G401.6 (cell line): Measurements from ENCODE around the gene NRCAM.
A peak's percentile ranks its signal among the peaks of the same experiment; 100 is the strongest.
"Not testable (repeated sequence)": the region's sequence is repeated elsewhere in the genome, so short reads cannot be mapped to it uniquely, and the experiment has no call there.

Experiments
- FAIRE-seq: peaks from 2 replicates; lab custom pipeline; 2012; peaks lifted over from hg19 to GRCh38; lab: Jason Lieb, UNC

The NRCAM gene

DNA sequence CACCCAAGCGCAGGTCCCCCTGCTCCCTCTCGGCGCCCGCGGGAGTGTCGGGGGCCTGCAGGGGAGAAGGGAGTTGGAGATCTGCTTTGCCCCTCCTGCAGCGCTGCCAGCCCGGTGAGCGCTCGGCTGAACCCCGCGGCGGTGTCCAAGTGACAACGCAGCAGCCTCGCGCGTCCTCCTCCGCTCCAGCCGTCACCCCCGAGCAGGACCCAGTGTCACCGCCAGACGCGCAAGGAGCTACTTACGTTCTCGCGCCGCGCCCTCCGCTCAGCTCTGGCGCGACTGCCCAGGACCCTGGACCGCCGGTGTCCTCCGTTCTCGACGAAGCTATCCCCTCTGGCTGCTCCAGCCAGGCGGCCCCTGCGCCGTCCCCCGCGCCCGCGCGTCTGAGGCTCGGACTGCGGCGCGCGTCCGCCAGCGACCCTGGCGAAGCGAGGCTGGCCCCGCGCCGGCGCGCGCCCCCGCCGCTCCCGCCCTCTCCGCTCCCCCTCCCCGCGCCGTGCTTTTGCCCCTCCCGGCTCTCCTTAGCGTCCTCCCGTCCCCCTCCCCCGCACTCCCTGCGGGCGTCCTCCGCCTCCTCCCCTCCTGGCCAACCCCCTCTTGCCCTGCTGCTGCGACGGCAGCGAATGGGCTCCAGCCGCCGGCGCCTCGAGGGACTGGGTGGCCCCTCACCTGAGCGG, at the start of gene NRCAM:
TSS of gene NRCAM (minus strand) at position 439 of the 680 bp plus-strand sequence. CDS start 216,372 bp downstream, outside the sequence.
- no peak for FAIRE-seq

DNA sequence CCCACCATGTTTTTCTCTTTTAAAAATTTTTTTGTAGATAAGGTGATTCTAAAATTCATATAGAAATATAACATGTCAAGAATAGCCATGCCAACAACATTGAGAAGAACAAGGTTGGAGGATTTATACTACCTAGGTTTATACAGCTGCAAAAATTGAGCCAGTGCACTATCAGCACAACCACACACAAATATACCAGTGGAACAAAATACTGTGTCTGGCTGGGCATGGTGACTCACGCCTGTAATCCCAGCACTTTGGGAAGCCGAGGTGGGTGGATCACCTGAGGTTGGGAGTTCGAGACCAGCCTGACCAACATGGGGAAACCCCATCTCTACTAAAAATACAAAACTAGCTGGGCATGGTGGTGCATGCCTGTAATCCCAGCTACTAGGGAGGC, 48.3 kb upstream of the NRCAM start:
- not testable (repeated sequence) for FAIRE-seq

DNA sequence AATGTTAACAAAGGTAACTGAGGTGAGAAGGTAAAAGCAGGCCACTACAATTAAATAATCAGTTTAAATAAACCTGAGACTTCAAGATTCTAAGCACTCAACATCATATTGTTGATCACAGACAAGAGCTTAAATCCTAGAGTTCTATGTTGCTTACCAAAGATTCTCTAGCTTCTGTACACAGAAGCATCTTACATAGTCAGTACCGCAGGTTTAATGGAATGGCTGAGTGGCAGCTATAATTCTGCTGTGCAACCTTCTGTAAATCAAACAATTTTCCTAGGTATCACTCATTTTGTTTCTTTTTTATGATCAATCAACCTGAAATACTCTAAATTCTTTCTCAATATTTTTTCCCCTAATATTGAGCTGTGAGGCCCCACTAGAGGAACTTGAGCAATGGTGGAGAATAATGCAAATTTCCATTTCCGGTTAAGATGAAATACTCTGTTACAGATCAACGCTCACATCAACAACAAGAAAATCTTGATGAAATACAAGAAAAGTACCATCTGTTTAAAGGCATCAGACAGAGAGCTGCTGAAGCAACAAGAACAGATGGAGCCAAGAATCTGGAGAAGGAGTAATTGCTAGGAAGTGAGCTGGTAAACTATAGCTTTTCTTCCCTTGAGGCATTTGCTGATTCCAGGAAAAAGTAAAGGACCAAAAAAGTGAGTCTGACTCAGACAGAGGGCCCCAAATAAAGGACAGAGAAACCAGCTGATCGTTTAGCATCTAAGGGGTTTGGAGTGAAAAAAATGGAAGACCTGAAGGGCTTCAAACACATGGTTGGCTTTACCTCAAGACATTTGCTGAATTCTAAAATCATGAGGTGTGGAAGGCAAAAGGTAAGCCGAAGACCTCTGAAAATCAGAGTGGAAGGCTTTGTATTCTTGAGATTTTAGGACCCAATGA, 47.1 kb upstream of the NRCAM start:
- FAIRE-seq = no peak

DNA sequence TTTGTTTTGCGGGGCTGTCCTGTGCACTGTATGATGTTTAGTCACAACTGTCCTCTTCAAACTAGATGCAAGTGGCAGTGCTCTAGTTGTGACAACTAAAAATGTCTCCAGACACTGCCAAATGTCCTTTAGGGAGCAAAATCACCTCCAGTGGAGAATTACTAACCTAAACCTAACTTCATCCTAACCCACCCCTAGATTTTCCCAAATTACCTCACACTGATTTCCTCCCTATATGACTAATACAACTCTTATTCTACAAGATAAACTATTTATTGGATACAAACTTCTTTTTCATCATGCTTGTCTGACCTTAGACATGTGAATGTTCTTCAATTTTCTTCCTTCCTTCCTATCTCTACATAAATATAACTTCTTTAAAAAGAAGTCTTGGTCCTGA, 43.3 kb upstream of the NRCAM start:
- FAIRE-seq = no peak

DNA sequence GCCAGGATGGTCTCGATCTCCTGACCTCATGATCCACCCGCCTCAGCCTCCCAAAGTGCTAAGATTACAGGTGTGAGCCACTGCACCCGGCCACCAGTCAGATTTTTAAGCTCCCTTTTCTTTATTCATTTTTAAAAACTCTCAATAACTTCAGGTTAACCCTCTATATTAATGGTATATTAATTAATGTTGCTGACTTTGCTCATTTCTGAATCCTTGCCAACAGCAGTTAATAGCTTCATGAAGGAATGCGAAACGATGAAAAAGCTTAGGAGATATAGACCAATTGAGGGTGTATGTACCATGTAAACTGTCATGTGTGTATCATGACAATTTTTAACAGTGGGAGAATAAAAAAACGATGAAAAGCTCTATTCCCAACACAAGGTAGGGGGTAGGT, 42.2 kb upstream of the NRCAM start:
- no peak for FAIRE-seq

DNA sequence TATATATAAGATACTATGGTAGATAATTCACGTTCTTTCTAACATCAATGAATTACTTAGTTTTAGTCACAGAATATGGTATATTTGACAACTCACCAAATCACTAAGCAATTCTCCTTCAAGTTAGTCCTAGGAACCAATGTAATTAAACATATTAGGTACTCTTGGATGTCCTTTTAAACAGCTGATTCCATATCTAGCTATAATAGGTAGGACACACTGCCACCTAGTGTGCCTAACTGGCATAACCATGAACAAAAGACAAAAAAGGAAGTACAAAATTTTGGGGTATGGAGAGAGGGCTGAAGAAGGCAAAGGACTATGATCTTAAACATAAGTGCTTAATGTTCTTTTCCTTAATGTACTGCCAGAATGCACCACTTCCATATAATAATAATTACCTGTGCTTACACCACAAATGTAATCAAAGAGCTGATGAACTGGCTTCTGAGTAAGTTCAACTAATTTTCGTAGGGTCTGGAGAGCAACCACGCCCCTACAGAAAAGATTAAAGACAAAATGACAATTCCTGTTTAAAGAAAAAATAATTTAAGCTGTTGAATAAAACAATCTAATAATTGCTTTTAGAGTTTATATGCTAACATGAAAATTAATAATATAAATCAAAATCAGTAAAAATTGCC, 41.0 kb upstream of the NRCAM start:
- FAIRE-seq = peak; percentile 95

DNA sequence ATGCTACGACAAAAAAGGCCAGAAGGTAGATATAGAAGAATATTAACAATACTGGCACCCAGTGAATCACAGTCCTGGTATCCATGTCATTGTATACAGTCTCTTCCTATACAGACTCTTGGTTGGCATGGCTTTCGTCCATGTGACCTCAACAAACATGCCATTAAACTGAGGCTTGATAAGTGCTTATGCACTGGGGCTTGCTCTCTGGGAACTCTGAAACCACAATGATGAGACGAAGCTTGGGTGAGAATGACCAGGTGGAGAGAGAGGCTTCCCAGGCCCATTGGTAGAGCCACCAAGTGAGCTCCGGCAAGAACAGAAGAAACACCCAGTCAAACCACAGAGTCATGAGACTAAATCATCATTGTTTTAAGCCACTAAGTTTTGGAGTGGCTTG, 36.5 kb upstream of the NRCAM start:
- no peak for FAIRE-seq

DNA sequence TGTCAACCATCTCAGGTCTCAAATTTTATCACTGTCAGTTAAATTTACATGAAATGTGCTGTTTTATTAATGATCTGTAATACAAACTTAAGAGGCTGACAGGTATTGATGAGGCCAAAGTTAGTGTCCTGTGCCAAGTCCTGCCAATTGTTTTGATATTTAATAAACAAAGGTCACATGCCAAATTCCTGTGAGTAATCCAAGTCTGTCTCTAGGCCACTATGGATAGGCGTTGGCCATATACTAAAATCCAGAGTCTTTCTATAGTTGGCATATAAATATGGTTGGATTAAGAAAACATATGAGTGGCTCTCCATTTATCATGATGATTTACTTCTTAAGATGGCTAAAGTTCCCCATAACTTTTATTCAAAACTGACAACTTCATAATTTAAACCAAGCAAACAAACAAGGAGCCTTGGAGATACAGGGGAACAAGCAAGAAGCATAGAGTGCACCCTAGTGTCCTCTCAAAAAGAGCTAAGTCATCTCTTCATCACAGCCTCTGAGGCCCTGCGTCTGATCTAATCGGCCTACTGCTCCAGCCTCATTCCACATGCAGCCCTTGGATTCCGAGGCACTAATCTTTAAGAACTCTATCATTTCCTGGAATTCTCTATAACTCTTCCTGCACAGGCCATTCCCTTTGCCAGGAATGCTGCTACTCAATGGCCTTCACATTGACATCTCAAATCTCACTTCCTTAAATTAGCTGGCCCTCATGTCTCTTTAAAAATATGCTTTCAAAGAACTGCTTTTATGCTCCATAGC, 32.7 kb upstream of the NRCAM start:
- FAIRE-seq = no peak

DNA sequence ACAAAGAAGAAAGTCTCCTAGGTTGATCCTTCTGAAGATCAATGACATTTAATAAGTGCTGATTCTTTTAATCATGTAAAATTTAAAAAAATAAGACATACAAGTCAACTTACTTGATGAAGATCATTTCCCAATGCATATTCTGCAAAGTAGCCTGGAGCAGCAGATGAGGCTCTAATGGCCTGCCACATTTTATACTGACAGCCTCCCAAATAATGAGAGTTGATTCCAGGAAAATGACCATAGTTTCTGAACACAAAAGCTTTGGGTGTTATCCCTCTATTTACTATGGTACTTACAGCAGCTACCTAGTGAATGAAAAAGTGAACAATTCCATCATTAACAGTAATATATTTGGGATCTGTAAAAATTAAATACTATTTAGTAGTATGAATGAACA, 31.4 kb upstream of the NRCAM start:
- no peak for FAIRE-seq

DNA sequence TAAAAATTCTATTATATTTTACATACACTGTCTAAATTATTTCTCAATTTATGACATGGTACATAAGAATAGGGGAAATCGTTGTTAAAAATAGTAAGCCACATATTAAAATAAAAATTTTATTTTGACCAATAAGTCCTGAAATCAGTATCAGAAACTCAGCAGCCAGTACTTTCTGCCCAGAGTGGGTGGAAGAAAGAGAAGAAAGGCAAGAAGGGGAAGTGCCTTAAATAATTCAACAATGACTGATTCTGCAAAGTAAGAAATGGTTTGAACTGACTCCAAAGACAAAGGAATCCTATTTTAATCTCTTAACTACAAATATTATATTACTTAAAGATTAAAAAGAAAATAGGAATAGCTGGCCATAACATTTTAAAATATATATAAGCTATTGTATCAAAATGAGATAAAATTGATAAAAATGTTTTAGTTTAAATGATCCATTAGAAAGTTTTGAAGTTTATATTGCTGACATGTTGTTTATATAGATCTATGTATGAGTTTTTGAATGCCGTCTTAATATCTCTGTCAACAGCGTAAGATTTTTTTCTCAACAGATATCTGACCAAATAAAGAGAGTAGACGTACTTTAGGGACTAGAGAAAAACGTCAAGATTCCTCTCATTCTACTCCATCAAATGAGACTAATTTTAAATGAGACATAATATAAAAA, 30.2 kb upstream of the NRCAM start:
- FAIRE-seq = peak; percentile 21

DNA sequence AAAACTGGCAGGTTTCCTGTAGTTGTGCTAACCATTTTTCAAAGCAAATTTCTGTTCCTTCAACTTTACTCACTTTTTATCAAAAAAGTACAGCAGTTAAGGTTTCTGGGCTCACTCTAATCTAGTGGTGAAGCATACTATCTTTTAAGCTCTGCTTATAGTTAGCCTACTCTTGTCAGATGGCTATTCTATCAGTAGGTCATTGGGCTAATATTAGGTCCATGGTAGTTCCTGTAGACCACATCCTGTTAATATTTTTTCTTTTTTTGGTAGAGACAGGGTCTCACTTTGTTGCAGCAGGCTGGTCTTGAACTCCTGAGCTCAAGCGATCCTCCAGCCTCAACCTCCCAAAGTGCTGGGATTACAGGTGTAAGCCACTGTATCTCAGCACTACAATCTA, 27.9 kb upstream of the NRCAM start:
- no peak for FAIRE-seq

DNA sequence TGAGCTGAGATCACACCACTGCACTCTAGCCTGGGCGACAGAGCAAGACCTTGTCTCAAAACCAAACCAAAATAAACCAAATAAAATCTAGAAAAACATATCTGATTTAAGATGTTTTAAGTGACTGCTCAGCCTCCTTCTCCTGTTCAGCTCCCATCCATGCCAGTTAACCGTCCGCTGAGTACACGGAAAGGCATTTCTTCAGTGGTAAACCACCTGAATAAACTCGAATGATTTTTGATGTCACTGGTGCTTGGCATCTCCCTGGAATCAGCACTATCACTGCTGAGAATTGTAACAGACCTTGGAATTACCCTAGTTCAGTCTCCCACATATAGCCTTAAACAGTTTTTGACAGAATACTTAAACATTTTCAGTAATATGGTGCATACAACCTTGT, 24.1 kb upstream of the NRCAM start:
- no peak for FAIRE-seq

DNA sequence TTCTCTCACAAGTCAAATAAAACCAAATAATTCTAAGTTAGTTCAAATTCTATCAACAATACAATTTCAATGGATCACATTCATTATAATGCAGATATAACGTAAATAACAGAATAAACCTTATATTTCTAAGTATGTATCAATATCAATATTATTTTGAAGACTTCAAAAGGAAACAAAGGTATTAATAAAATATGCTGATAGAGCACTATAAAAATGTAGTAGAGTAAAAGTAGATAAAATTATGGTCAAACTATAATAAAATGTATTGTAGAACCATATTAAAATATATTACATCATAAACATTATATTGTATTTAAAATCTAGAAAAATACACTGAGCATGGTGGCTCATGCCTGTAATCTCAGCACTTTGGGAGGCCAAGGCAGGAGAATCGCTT, 23.5 kb upstream of the NRCAM start:
- FAIRE-seq = peak; percentile 55

DNA sequence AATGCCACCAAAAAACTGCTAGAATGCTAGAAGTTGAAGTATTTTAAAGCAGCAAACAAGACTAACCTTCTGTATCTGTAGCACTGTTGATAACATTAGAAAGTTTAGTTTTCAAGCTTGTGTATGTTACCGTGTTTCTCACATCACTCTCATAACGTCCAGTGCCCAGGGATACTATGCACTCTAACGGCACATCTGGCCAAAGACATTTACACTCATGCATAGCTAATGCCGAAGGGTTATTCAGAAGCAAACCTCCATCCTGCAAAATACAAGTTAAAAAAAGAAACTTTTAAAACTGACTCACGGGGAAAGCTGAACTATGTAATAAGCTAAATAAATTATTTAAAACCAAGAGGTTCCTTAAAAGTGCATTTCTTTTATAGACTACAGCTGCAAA, 22.9 kb upstream of the NRCAM start:
- no peak for FAIRE-seq

DNA sequence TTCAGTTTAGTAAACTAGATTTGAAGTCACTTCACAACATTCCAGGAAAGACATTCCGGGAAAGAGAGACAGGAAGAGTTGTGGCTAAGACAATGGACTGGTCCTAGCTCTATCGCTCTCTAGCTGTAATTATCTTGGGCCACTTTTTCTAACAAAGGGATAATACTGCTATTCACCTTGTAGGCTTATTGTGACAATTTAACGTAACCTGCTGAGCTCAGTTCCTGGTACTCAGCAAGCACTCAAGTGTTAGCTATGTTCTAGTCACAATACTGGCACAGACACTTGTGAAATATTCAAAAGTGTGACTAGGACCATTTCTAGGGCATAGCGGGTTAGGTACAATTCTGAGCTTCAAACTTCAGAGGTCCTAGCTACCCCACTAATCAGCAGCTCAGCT, 12.0 kb upstream of the NRCAM start:
- no peak for FAIRE-seq

DNA sequence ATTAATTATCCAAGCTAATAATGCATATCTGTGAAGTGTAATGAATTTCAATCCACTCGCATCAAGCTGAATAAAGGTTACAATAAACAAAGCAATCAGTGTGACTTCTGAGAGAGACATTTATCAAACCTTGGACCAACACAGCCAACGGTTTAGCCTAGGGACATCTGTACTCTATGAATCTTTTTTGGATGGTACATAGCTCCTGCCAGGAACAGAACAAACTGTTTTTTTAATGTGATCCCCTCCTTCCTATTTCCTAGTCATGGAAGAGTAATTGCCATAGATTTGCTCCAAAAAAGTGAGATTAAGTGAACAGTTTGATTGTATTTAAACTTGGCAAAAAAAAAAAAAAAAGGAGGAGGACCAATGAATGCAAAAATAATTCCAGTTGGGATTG, 11.2 kb upstream of the NRCAM start:
- FAIRE-seq = no peak

DNA sequence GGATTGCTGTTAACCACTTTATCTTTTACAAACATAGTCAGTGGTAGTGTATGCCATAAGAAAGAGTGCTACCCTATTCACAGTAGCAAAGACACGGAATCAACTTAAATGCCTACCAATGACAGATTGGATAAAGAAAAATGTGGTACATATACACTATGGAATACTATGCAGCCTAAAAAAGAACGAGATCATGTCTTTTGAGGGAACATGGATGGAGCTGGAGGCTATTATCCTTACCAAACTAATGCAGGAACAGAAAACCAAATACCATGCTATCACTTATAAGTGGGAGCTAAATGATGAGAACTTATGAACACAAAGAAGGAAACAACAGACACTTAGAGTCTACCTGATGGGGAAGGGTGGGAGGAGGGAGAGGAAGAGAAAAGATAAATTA, 10.1 kb upstream of the NRCAM start:
- FAIRE-seq = not testable (repeated sequence)

DNA sequence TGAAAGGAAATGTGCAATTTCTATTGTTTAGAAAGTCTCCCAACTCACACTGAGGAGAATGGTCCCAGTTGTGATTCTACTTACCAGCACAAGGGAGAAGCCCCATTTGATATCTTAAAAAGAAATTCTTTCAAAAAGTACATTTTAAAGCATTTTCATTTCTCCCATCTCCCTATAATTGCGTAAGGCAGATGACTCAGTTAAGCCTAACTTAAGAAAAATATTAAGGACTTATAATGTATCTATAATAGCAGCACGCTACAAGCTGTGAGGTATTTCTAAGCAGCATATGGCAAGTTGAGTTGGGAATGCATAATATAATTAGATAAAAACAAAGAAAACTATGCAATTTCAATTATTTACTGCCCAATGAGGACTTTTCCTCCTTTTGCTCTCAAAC, 8.5 kb upstream of the NRCAM start:
- no peak for FAIRE-seq

DNA sequence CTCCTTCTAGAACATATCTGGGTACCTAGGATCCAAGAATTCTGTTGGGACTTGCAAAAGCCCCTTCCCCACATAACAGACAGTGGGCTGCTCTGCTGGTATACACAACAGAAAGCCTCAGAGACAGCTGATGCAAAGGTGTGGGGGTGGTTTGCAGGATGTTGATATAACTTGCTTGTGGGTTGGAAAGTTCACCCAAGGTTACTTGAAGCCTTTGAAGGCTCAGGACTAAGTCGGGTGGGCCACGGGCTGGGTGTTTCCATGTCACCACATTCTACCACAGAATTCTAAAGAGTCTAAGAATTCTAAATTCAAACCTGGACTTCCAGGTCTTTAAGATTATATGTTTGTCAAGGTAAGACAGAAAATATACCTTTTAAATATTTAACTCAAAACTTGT, 7.4 kb upstream of the NRCAM start:
- FAIRE-seq = no peak

DNA sequence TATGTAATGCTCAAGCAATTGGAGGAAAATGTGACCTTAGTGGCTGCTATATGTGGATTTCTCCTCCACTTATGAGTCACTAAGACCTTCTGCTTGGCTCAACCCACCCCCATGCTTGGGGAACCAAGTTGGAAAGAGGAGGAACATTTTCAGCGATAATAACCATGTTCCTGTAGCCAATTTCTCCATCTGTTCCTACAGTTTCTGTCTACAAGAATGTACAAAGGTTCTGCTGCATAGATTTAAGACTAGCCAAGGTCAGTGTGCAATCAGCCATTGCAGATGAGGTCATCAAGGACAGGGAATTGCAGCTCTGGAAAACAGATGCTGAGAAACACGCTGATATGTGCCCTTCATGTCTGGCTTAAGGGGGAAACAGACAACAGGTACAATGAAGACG, 5.6 kb upstream of the NRCAM start:
- no peak for FAIRE-seq

DNA sequence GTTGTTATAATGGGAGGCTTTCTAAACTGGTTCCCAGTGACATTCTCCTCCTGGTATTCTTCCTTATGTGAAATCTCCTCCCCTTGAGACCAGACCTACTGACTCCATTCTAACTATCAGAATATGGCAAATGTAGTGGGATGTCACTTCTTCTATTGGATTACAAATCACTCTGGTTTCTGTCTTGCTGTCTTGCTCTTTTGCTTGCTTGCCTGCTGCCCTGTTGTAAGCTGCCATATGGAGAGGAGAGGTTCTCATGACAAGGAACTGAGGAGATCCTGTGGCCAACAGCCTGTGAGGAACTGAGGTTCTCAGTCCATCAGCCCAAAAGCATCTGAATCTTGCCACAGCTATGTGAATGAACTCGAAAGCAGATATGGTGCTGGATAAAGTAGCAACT, 4.7 kb upstream of the NRCAM start:
- FAIRE-seq = no peak
